NCI-H2227 (cell line): ENCODE data around the gene BBIP1.
"Not testable (repeated sequence)": the region's sequence is repeated elsewhere in the genome, so short reads cannot be mapped to it uniquely, and the experiment has no call there.

ENCODE experiments used
- DNase-seq: peaks from one replicate; lab custom pipeline; 2025; ENCODE audit not compliant: unreplicated experiment; lab: John Stamatoyannopoulos, UW

Gene BBIP1

GRCh38 chr10:110885932-110886674 is 32.9 kb downstream of the BBIP1 start:
- DNase-seq: no peak

GRCh38 chr10:110883924-110884323 is 35.1 kb downstream of the BBIP1 start:
- no peak for DNase-seq

- no peak for DNase-seq
Observed at GRCh38 chr10:110881905-110882304, 37.1 kb downstream of the BBIP1 start.

- DNase-seq: no peak
Observed at GRCh38 chr10:110881247-110881646, 37.7 kb downstream of the BBIP1 start.

GRCh38 chr10:110880012-110880411 is 39.0 kb downstream of the BBIP1 start:
- no peak for DNase-seq

GRCh38 chr10:110876788-110877187 is 42.2 kb downstream of the BBIP1 start:
- DNase-seq: no peak

DNA sequence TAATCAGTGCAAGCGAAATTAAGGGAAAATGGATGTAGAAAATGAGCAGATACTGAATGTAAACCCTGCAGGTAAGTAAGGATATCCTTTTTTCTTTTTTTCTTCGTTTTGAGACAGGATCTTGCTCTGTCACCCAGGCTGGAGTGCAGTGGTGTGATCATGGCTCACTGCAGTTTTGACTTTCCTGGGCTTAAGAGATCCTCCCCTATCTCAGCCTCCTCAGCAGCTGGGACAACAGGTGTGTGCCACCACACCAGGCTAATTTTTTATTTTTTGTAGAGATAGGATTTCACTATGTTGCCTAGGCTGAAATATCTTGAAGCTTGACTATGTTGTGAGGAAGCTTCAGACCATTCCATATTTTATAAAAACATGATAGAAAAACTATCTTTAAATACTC is 43.0 kb downstream of the BBIP1 start:
- DNase-seq: no peak

- no peak for DNase-seq
Observed at GRCh38 chr10:110873951-110874350, 45.0 kb downstream of the BBIP1 start.

GRCh38 chr10:110872984-110873923 is 45.7 kb downstream of the BBIP1 start:
- no peak for DNase-seq

DNA sequence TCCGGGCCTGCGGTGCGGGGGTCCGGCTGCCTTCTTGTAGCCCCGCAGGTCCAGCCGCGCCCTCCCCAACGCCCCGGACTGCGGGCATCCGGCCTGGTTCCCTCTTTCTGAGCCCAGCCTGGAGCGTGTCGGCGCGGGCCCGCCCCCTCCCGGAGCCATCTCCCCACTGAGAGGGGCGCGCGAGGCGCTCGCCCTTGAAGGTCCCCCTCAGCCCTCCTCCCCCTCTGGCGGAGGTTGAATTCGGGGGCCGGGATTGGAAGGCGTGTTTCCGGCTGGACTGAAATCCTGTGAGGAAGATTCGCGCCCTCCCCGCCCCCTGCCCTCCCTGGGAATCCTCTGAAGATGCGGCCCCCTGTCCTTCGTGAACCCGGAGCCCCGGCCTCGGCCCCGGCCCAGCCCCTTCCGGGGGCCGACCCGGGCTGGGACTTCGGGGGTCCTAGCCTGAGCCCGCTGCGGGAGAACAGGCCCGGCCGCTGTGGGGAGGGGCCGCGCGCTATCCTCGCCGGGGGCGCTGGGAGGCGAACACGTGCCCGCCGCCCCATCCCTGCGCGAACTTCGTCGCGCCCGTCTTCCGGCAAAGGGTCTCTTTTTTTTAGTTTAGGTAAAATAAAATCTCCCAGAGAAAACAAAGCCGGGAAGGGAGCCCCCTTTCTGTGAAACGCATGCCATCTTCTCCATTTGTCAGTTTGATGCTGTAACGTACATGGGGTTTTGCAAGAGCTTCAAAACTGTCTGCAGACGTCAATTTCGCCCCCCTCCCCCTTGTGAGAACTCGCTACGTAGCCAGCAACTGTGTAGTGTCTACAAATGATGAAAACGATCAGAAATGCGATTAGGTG is 46.6 kb downstream of the BBIP1 start:
- peak; percentile 83 for DNase-seq

DNA sequence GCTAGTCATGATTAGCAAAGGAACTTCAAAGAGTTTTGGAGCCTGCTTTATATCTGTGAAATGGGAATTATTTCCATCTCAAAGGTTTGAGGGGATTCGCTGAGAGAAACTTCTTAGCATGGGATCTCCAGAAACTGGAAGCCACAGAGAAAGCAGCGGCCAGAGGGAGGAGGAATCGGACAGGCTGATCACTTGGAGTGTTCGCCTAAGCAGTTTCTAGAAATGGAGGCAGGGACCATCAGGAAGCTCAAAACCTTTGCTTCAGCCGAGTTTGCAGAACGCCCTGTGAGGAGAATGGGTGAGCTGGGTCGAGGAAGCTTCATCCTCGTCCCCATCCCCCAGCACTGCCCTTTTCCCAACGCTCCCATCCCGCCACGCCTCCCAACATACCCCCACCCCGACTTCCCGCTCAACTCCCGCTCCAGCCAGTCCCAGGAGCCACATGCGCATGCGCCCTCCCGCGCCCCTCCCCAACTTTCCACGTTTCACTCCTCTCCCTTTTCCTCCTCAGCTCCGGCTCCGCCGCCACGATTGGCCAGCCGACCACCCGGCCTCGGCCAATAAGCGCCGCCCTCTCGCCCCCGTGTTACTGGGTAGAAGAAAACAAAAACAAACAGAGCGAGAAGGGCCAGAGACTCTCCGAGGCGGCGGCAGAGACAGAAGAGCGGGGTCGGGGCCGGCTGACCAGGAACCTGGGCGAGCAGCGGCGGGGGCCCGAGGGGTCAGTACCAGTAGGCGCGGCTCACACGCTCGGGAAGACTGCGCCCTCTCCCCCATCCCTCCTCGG is 47.5 kb downstream of the BBIP1 start, which contains the start of gene PDCD4:
Gene PDCD4 (plus strand): TSS at position 631 of the 787 bp plus-strand sequence. CDS start 4,100 bp downstream, outside the sequence.
- DNase-seq: peak; percentile 97

GRCh38 chr10:110870823-110871297 is 48.1 kb downstream of the BBIP1 start:
- peak; percentile 35 for DNase-seq

GRCh38 chr10:110868981-110869380 is 50.0 kb downstream of the BBIP1 start:
- DNase-seq: no peak

DNA sequence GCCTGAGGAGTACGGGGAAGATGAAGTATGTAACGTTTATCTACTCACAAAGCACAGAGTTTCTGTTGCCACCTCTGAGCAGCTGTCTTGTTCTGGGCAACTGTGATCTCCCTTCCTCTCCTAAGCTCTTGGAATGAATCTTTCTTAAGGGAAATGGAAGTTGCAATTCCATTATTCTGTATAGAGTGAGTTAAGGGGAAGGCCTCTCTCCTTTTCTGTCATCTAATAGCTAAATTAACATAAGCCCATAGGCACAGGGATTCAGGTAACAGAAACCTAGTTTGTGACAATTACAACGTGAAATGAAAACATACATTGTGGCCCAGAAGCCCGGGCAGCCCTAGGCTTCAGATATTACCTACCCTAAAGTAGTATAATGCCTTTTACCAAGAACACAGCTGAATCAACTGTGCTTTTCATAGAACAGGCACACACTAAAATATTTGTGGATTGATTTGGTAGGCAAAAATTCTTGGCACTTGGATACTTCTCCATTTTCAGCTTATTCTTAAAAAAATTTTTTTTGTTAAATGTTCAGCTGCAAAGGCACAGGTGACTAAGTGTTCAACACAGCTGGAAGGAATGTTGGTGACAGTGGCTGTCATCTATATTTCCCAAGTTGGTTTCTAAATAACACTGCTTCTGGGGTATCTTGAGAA is 51.0 kb downstream of the BBIP1 start:
- DNase-seq: no peak

DNA sequence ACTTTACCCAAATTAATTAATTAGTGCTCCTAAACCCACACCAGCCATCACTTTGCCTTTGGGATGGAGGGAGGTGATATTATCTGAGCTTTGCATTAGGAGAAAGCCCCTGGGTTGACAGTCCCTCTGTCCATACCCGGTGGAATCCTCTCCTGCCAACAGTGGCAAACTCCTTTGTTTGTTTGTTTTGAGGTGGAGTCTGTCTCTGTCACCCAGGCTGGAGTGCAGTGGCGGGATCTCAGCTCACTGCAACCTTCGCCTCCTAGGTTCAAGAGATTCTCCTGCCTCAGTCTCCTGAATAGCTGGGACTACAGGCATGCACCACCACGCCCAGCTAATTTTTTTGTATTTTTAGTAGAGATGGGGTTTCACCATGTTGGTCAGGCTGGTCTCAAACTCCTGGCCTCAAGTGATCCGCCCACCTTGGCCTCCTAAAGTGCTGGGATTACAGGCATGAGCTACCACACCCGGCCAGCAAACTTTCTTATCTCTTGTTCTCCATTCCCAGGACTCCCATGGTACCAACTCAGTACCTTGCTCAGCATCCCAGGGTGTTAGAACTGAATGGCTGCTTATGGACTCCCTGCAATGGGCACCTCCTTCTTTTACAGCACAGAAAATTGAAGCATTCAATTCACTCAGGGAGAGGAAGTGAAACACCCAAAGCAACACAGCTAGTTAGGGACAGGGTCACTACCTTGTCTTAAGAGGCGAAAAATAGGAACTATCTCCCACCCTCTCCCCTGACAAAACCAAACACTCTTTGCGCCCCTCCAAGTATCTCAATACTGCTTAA is 51.8 kb downstream of the BBIP1 start:
- not testable (repeated sequence) for DNase-seq

- DNase-seq: no peak
Observed at GRCh38 chr10:110865809-110866482, 53.0 kb downstream of the BBIP1 start.

GRCh38 chr10:110865186-110865808 is 53.7 kb downstream of the BBIP1 start:
- DNase-seq: no peak

- no peak for DNase-seq
Observed at GRCh38 chr10:110864662-110865140, 54.3 kb downstream of the BBIP1 start.
